Endothelial cell of umbilical vein (primary cell): Measurements from ENCODE around the gene TMEM131.

Source experiments
- EZH2 ChIP-seq: IDR thresholded peaks from 2 replicates; pipeline ENCODE4 v1.6.1; 2012; ENCODE audit warnings: borderline replicate concordance, low read depth, mild to moderate bottlenecking, moderate library complexity, low read length, inconsistent platforms; ENCODE audit not compliant: severe bottlenecking
- FOS ChIP-seq: IDR thresholded peaks from 2 replicates; pipeline ENCODE4 v1.6.1; 2011; ENCODE audit warnings: mild to moderate bottlenecking, low read length, moderate library complexity, borderline replicate concordance; ENCODE audit not compliant: insufficient read depth
- GATA2 ChIP-seq: IDR thresholded peaks from 2 replicates; pipeline ENCODE4 v1.7.0; 2011; ENCODE audit warnings: low read depth, mild to moderate bottlenecking, moderate library complexity, mixed read lengths, low read length; ENCODE audit not compliant: insufficient read length, insufficient read depth
- JUN ChIP-seq: IDR thresholded peaks from 2 replicates; pipeline ENCODE4 v1.6.1; 2011; ENCODE audit warnings: borderline replicate concordance, low read depth; ENCODE audit not compliant: insufficient read length, insufficient read depth
- MYC ChIP-seq: IDR thresholded peaks from one replicate; pipeline ENCODE4 v1.6.1; 2011; ENCODE audit warnings: mild to moderate bottlenecking, low read depth, low read length
- POLR2A ChIP-seq: IDR thresholded peaks from 2 replicates; pipeline ENCODE4 v1.6.1; 2012; ENCODE audit warnings: low read depth, mild to moderate bottlenecking, control low read depth, low read length
- POLR2AphosphoS5 ChIP-seq: IDR thresholded peaks from 2 replicates; pipeline ENCODE4 v1.6.1; 2012; ENCODE audit warnings: low read depth, mild to moderate bottlenecking, control low read depth, low read length, moderate library complexity; ENCODE audit not compliant: insufficient read depth
- TF ChIP-seq, protein P1 (sequence below), 2 donors: IDR thresholded peaks; 1 replicate in 1 of 2; 2 replicates in 1 of 2; pipeline ENCODE4 v1.5.1; 2011; ENCODE audit warnings: low read length in 2 of 2, mild to moderate bottlenecking in 2 of 2, moderate library complexity in 2 of 2, control low read depth in 1 of 2, inconsistent platforms in 1 of 2, low read depth in 1 of 2; ENCODE audit not compliant: insufficient read depth in 1 of 2; ENCODE audit errors: extremely low read depth in 1 of 2
- TF ChIP-seq, protein P2 (sequence below): IDR thresholded peaks from 2 replicates; pipeline ENCODE4 v1.6.1; 2011; ENCODE audit not compliant: insufficient read depth, insufficient read length

DNA sequence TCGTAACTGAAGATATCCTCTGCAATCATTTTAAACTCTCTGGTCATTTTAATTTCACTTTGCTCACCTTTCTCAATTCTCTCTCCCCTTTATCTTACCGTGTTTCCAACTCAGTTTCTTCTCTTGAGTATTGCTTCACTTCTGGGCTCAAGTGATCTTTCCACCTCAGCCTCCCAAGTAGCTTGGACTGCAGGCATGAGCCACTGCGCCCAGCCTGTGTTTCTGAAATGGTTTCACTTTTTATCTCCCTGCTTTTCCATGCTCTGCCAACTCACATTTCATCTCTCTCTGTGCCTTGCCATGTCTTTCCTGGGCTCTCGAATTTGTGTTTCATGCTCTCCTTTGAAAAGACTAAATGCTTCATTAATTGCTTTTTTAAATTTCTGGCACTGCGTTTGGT, 30.5 kb upstream of the TMEM131 start:
- TF ChIP-seq, protein P1, sequence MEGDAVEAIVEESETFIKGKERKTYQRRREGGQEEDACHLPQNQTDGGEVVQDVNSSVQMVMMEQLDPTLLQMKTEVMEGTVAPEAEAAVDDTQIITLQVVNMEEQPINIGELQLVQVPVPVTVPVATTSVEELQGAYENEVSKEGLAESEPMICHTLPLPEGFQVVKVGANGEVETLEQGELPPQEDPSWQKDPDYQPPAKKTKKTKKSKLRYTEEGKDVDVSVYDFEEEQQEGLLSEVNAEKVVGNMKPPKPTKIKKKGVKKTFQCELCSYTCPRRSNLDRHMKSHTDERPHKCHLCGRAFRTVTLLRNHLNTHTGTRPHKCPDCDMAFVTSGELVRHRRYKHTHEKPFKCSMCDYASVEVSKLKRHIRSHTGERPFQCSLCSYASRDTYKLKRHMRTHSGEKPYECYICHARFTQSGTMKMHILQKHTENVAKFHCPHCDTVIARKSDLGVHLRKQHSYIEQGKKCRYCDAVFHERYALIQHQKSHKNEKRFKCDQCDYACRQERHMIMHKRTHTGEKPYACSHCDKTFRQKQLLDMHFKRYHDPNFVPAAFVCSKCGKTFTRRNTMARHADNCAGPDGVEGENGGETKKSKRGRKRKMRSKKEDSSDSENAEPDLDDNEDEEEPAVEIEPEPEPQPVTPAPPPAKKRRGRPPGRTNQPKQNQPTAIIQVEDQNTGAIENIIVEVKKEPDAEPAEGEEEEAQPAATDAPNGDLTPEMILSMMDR (IDR thresholded peaks at IDR 0.05; ENCODE audit: extremely low read depth in 1 of 2, insufficient read depth in 1 of 2, low read depth in 1 of 2, low read length in 2 of 2), result no peak
- TF ChIP-seq POLR2AphosphoS5 (no peak), POLR2A (no peak), EZH2 (no peak), GATA2 (no peak), JUN (no peak), MYC (no peak), FOS (no peak)
- TF ChIP-seq, protein P2, sequence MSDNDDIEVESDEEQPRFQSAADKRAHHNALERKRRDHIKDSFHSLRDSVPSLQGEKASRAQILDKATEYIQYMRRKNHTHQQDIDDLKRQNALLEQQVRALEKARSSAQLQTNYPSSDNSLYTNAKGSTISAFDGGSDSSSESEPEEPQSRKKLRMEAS, result no peak
